Ureter (tissue), 1 donor: ENCODE data around the gene IPO11. TPM values are rescaled to one million over a fixed set of nuclear protein-coding genes. Genes with fewer than 3 reads are reported as not detected.
"Not testable (repeated sequence)": the region's sequence is repeated elsewhere in the genome, so short reads cannot be mapped to it uniquely, and the experiment has no call there.

Source experiments
- DNase-seq: peaks from one replicate; pipeline ENCODE4 v3.0.0-alpha.2; 2020; ENCODE audit warnings: low spot score
- total RNA-seq: library from RNA; stranded (reverse); gene quantifications from one replicate; pipeline ENCODE4 v1.2.4, GENCODE V29; 2023
- donor health status: DM: yes; HTN: yes; CAD: no.

Gene IPO11
- total RNA-seq, 1 donor from 2014 or later: 48.9 TPM

- DNase-seq: no peak
Measured at GRCh38 chr5:62448528-62448927, 36.0 kb downstream of the IPO11 start.

GRCh38 chr5:62450259-62450658, 37.7 kb downstream of the IPO11 start:
- no peak for DNase-seq

- no peak for DNase-seq
Measured at GRCh38 chr5:62457071-62457470, 44.5 kb downstream of the IPO11 start.

- no peak for DNase-seq
Measured at GRCh38 chr5:62460578-62460983, 48.0 kb downstream of the IPO11 start.

GRCh38 chr5:62461561-62461960, 49.0 kb downstream of the IPO11 start:
- DNase-seq: no peak

GRCh38 chr5:62465985-62466925, 53.7 kb downstream of the IPO11 start:
- DNase-seq: no peak

GRCh38 chr5:62473209-62473608, 60.6 kb downstream of the IPO11 start:
- DNase-seq: no peak

GRCh38 chr5:62475072-62475471, 62.5 kb downstream of the IPO11 start:
- no peak for DNase-seq

GRCh38 chr5:62477801-62478200, 65.2 kb downstream of the IPO11 start:
- no peak for DNase-seq

GRCh38 chr5:62483556-62483955, 71.0 kb downstream of the IPO11 start:
- no peak for DNase-seq

- DNase-seq: no peak
Measured at GRCh38 chr5:62486672-62487071, 74.1 kb downstream of the IPO11 start.

GRCh38 chr5:62488531-62488930, 76.0 kb downstream of the IPO11 start:
- no peak for DNase-seq

- DNase-seq: no peak
Measured at GRCh38 chr5:62489471-62489870, 76.9 kb downstream of the IPO11 start.

GRCh38 chr5:62494772-62495171, 82.2 kb downstream of the IPO11 start:
- no peak for DNase-seq

- DNase-seq: no peak
Measured at GRCh38 chr5:62496876-62497275, 84.3 kb downstream of the IPO11 start.

- DNase-seq: no peak
Measured at GRCh38 chr5:62498961-62499360, 86.4 kb downstream of the IPO11 start.

GRCh38 chr5:62499756-62500155, 87.2 kb downstream of the IPO11 start:
- no peak for DNase-seq

GRCh38 chr5:62502456-62503101, 90.0 kb downstream of the IPO11 start:
- DNase-seq: no peak

- no peak for DNase-seq
Measured at GRCh38 chr5:62504129-62504528, 91.6 kb downstream of the IPO11 start.

GRCh38 chr5:62506659-62507460, 94.3 kb downstream of the IPO11 start:
- no peak for DNase-seq

- DNase-seq: not testable (repeated sequence)
Measured at GRCh38 chr5:62508760-62509159, 96.2 kb downstream of the IPO11 start.

- no peak for DNase-seq
Measured at GRCh38 chr5:62509806-62510205, 97.2 kb downstream of the IPO11 start.
